ENCODE results near the gene PLEKHA4. TPM values are rescaled to one million over a fixed set of nuclear protein-coding genes. Genes with fewer than 3 reads are reported as not detected.
"Not testable (repeated sequence)": the region's sequence is repeated elsewhere in the genome, so short reads cannot be mapped to it uniquely, and the experiment has no call there.

Gene PLEKHA4
- total and polyA plus RNA-seq, 9 of the 15 experiments (the other 6 are each of a cell fraction or from before 2014, with no cell fraction given), result 0.07 to 30.8 (median 11.4) TPM

DNA sequence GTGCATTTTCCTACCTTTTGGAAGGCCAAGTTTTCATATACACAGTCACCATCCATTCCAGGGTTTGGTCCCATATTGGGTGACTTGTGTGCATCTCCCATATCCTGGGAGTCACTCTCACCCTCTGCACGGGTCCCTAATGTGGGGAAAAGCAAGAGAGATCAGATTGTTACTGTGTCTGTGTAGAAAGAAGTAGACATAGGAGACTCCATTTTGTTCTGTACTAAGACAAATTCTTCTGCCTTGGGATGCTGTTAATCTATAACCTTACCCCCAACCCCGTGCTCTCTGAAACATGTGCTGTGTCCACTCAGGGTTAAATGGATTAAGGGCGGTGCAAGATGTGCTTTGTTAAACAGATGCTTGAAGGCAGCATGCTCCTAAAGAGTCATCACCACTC lies 21.1 kb upstream of the PLEKHA4 start:
- POLR2A ChIA-PET, result interaction anchor here (0.9 to 5.9 kb wide), 3 partner anchors 9 to 77 kb away, joined by 3 to 71 read pairs (median 6); partner anchors contain the start of gene PPP1R15A
- 0 out of 2 replicates have a peak, but pooled peaks have one; percentile 23 for TF ChIP-seq GTF2A2 (tag; IDR thresholded peaks at IDR 0.05)
- 0 out of 2 replicates have a peak, but pooled peaks have one; percentile 31 for TF ChIP-seq MEF2D (tag; conservative IDR thresholded peaks at IDR 0.05; ENCODE audit: low read depth)
- TF ChIP-seq ZNF76 (CRISPR knock-in tag; IDR thresholded peaks at IDR 0.05; ENCODE audit: borderline replicate concordance), result 0 out of 2 replicates have a peak, but pooled peaks have one; percentile 66
- peak; percentile 58; the same call in 1 of the 2 replicates for TF ChIP-seq ZNF583 (CRISPR knock-in tag; IDR thresholded peaks at IDR 0.05)
- TF ChIP-seq, protein P1, sequence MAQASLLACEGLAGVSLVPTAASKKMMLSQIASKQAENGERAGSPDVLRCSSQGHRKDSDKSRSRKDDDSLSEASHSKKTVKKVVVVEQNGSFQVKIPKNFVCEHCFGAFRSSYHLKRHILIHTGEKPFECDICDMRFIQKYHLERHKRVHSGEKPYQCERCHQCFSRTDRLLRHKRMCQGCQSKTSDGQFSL (CRISPR knock-in tag; IDR thresholded peaks at IDR 0.05), result not testable (repeated sequence)
- TF ChIP-seq, protein P1 (tag; IDR thresholded peaks at IDR 0.05), result peak in 1 of 2 experiments; percentile 39; a peak in 1 of 4 replicates
- 0 out of 2 replicates have a peak, but pooled peaks have one; percentile 48 for TF ChIP-seq ZNF668 (CRISPR knock-in tag; IDR thresholded peaks at IDR 0.05)
- not testable (repeated sequence) for TF ChIP-seq NR4A1 (CRISPR knock-in tag; IDR thresholded peaks at IDR 0.05)
- peak; percentile 92 for TF ChIP-seq NR4A1 (tag; IDR thresholded peaks at IDR 0.05)
- TF ChIP-seq, protein P2, sequence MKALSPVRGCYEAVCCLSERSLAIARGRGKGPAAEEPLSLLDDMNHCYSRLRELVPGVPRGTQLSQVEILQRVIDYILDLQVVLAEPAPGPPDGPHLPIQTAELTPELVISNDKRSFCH (CRISPR knock-in tag; IDR thresholded peaks at IDR 0.05), result not testable (repeated sequence)
- TF ChIP-seq, protein P2 (tag; IDR thresholded peaks at IDR 0.05), result peak; percentile 81
- TF ChIP-seq PTRF (tag; IDR thresholded peaks at IDR 0.05), result peak; percentile 79
- 0 out of 2 replicates have a peak, but pooled peaks have one; percentile 6 for TF ChIP-seq NFE2 (IDR thresholded peaks at IDR 0.05; ENCODE audit: low read depth)
- TF ChIP-seq DDX20 (tag; IDR thresholded peaks at IDR 0.05; ENCODE audit: low read depth), result 0 out of 2 replicates have a peak, but pooled peaks have one; percentile 32
- peak; percentile 65; the same call in 1 of the 2 replicates for TF ChIP-seq PTTG1 (tag; IDR thresholded peaks at IDR 0.05; ENCODE audit: low read depth)
- TF ChIP-seq DMBX1 (CRISPR knock-in tag; IDR thresholded peaks at IDR 0.05; ENCODE audit: borderline replicate concordance), result peak; percentile 85
- TF ChIP-seq KDM1A (IDR thresholded peaks at IDR 0.05), result peak in 1 of 2 experiments; percentile 3; a peak in 1 of 4 replicates
- 0 out of 2 replicates have a peak, but pooled peaks have one; percentile 38 for TF ChIP-seq MECOM (CRISPR knock-in tag; IDR thresholded peaks at IDR 0.05)
- peak; percentile 36; the same call in 1 of the 2 replicates for TF ChIP-seq CXXC5 (CRISPR knock-in tag; IDR thresholded peaks at IDR 0.05)
- TF ChIP-seq, protein P3, sequence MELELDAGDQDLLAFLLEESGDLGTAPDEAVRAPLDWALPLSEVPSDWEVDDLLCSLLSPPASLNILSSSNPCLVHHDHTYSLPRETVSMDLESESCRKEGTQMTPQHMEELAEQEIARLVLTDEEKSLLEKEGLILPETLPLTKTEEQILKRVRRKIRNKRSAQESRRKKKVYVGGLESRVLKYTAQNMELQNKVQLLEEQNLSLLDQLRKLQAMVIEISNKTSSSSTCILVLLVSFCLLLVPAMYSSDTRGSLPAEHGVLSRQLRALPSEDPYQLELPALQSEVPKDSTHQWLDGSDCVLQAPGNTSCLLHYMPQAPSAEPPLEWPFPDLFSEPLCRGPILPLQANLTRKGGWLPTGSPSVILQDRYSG (tag; conservative IDR thresholded peaks at IDR 0.05; ENCODE audit: low read depth), result peak; percentile 89
- TF ChIP-seq, protein P4, sequence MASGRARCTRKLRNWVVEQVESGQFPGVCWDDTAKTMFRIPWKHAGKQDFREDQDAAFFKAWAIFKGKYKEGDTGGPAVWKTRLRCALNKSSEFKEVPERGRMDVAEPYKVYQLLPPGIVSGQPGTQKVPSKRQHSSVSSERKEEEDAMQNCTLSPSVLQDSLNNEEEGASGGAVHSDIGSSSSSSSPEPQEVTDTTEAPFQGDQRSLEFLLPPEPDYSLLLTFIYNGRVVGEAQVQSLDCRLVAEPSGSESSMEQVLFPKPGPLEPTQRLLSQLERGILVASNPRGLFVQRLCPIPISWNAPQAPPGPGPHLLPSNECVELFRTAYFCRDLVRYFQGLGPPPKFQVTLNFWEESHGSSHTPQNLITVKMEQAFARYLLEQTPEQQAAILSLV (tag; IDR thresholded peaks at IDR 0.05), result peak; percentile 71

More for the DNA sequence above, 21.1 kb upstream of the PLEKHA4 start:
- H3K9me3 ChIP-seq (replicated peaks; ENCODE audit: control insufficient read depth, insufficient read depth, low read depth, low read length); H3K36me3 ChIP-seq (ENCODE audit: control insufficient read depth, insufficient read depth, low read length); BruUV-seq (replicated peaks); H4K20me1 ChIP-seq (replicated peaks; ENCODE audit: control insufficient read depth, insufficient read depth, low read length); H3K27ac ChIP-seq (ENCODE audit: extremely low read depth, low read depth, low read length); intact Hi-C loops (cut with micrococcal nuclease); ATAC-seq; DNase-seq (ENCODE audit: extremely low read depth in 1 of 4, low spot score in 3 of 4); H3K4me2 ChIP-seq (ENCODE audit: insufficient read depth, low read length); H3K79me2 ChIP-seq (ENCODE audit: control insufficient read depth, insufficient read depth, low read length); H3K27me3 ChIP-seq (ENCODE audit: control insufficient read depth in 2 of 2, insufficient read depth in 2 of 2, low read length in 2 of 2); H3K9ac ChIP-seq (ENCODE audit: insufficient read depth in 1 of 2, low read depth in 2 of 2, low read length in 2 of 2); FAIRE-seq; in situ Hi-C loops (cut with MboI); H3K9me1 ChIP-seq (ENCODE audit: control insufficient read depth, insufficient read depth, low read length); CTCF ChIA-PET (ENCODE audit: low intra/inter-chr PET ratio); H3K4me3 ChIP-seq: not testable (repeated sequence)
- H3K4me1 ChIP-seq (replicated peaks in 1 of 2; ENCODE audit: control insufficient read depth in 2 of 2, insufficient read depth in 2 of 2, low read length in 2 of 2), result peaks cover 34 to 59% of the 10 kb centered on the region in 2 experiments
- WGBS (ENCODE audit: insufficient coverage, low coverage, missing lambda C conversion rate), result 64% methylated on average over 1 of the region's 3 CpGs
- H2AFZ ChIP-seq (ENCODE audit: low read depth, low read length), result peak overlapping the region; percentile 51; the same call in 1 of the 2 replicates
